ENCODE measurements around the gene MED27. TPM values are rescaled to one million over a fixed set of nuclear protein-coding genes. Genes with fewer than 3 reads are reported as not detected.

Gene MED27
- total and polyA plus RNA-seq, 2 of the 8 experiments (the other 6 are each of a cell fraction or from before 2014, with no cell fraction given) = 29.9 to 56.5 TPM

- H2AK5ac ChIP-seq (ENCODE audit: low read depth, low read length) = no peak overlapping the region
- H3K4ac ChIP-seq (replicated peaks; ENCODE audit: insufficient read length, low read depth, low read length) = no peak overlapping the region
- no peak overlapping the region for H2BK15ac ChIP-seq (ENCODE audit: low read length)
- no peak overlapping the region for H2AFZ ChIP-seq (ENCODE audit: low read length)
- H3K9ac ChIP-seq (replicated peaks in 1 of 4; ENCODE audit: extremely low read depth in 1 of 4, low read depth in 3 of 4, low read length in 3 of 4) = no peak overlapping the region
- H3K79me1 ChIP-seq (ENCODE audit: low read depth, low read length) = peaks cover 3% of the 10 kb centered on the region; the same call in 1 of the 2 replicates
- no peak overlapping the region for H2BK20ac ChIP-seq (ENCODE audit: low read length)
- 92% methylated on average over 9 of the region's 9 CpGs; no CpG with 5 or more reads in 1 of the 2 experiments for WGBS, 2 experiments (ENCODE audit: extremely low coverage in 1 of 2, insufficient coverage in 1 of 2, insufficient read length in 1 of 2, insufficient replicate concordance in 2 of 2, low coverage in 1 of 2, low lambda C conversion rate in 2 of 2, missing lambda C conversion rate in 1 of 2)
- H3K18ac ChIP-seq (ENCODE audit: extremely low read depth, low read length) = no peak overlapping the region
- no peak overlapping the region for H4K8ac ChIP-seq (ENCODE audit: extremely low read depth, insufficient read depth, low read length)
- DNase-seq (ENCODE audit: low read depth in 1 of 2, low spot score in 2 of 2) (no peak), FAIRE-seq (no peak)
- no peaks in the 10 kb centered on the region for H3K27me3 ChIP-seq (replicated peaks in 1 of 4; ENCODE audit: control insufficient read depth in 3 of 4, extremely low read depth in 1 of 4, insufficient read depth in 3 of 4, low read length in 3 of 4)
- peaks cover 0 to 20% of the 10 kb centered on the region in 2 experiments; a peak in 1 of 4 replicates for H3K79me2 ChIP-seq (ENCODE audit: control insufficient read depth in 1 of 2, insufficient read depth in 2 of 2, low read length in 2 of 2)
- H3K4me2 ChIP-seq (ENCODE audit: insufficient read depth in 1 of 2, low read depth in 2 of 2, low read length in 2 of 2) = no peak overlapping the region
- H3K56ac ChIP-seq (replicated peaks; ENCODE audit: insufficient read length, low read depth, low read length) = no peak overlapping the region
- no peaks in the 10 kb centered on the region for H3K36me3 ChIP-seq (ENCODE audit: control insufficient read depth in 2 of 4, insufficient read depth in 4 of 4, low read length in 3 of 4)
- H3K14ac ChIP-seq (ENCODE audit: insufficient read length) = no peak overlapping the region
- H3K27ac ChIP-seq (ENCODE audit: low read depth, low read length) = no peak overlapping the region
- peaks cover 0 to 4% (median 0%) of the 10 kb centered on the region in 4 experiments; a peak in 2 of 7 replicates for H3K4me1 ChIP-seq (replicated peaks in 1 of 4; ENCODE audit: control insufficient read depth in 3 of 4, insufficient read depth in 4 of 4, low read length in 3 of 4)
- ChIA-PET POLR2A (ENCODE audit: partially characterized antibody) (interaction anchor here (1.6 kb wide), 1 partner anchor 40 kb away, joined by 4 read pairs; no protein-coding TSS in a partner anchor), CTCF (ENCODE audit: partially characterized antibody) (interaction anchor here (2.9 kb wide), 1 partner anchor 9 kb away, joined by 11 read pairs; no protein-coding TSS in a partner anchor)
- no peaks in the 10 kb centered on the region for H3K9me3 ChIP-seq (ENCODE audit: insufficient read depth in 2 of 2, low read depth in 1 of 2, low read length in 1 of 2)
- no peak overlapping the region for H2BK12ac ChIP-seq (ENCODE audit: low read depth, low read length)
- H2BK5ac ChIP-seq (ENCODE audit: low read depth, low read length) = no peak overlapping the region
- no peaks in the 10 kb centered on the region for H3K23me2 ChIP-seq (ENCODE audit: low read depth, low read length)
- TF ChIP-seq BCL11A (IDR thresholded peaks at IDR 0.05; ENCODE audit: low read depth in 2 of 2, low read length in 2 of 2) = no peak
- no peak for TF ChIP-seq RAD21 (IDR thresholded peaks at IDR 0.05 in 1 of 2, conservative IDR thresholded peaks at IDR 0.05 in 1 of 2; ENCODE audit: low read depth in 2 of 2, low read length in 2 of 2)
- H3K4me3 ChIP-seq (ENCODE audit: extremely low read depth in 1 of 4, insufficient read depth in 2 of 4, low read depth in 3 of 4, low read length in 4 of 4) = no peak overlapping the region
- no peak overlapping the region for H2BK120ac ChIP-seq (replicated peaks; ENCODE audit: low read depth, low read length)
- H4K91ac ChIP-seq (replicated peaks; ENCODE audit: insufficient read length, low read length) = no peak overlapping the region
- peaks cover 5 to 15% of the 10 kb centered on the region in 2 experiments for H4K20me1 ChIP-seq (replicated peaks in 1 of 2; ENCODE audit: control insufficient read depth in 1 of 2, insufficient read depth in 2 of 2, low read length in 2 of 2)
- H4K5ac ChIP-seq (ENCODE audit: insufficient read length, low read depth, low read length) = no peak overlapping the region
- H3K23ac ChIP-seq (ENCODE audit: insufficient read length) = no peak overlapping the region
These were observed 37.9 kb downstream of the MED27 start for GRCh38 chr9:132041798-132042197.
